Measurements from ENCODE around the gene CLDN19. TPM values are rescaled to one million over a fixed set of nuclear protein-coding genes. Genes with fewer than 3 reads are reported as not detected.

The CLDN19 gene
- not detected in 2 replicates for total RNA-seq

GRCh38 chr1:42739753-42740700, at the start of gene CLDN19:
Gene CLDN19 (minus strand): TSS chr1:42740236. CDS start chr1:42740063, 173 bp downstream.

GRCh38 chr1:42784946-42785693, 45.1 kb upstream of the CLDN19 start, which contains the start of gene TMEM269:
Gene TMEM269 (plus strand): TSS chr1:42784991. CDS start chr1:42789894, 4,903 bp downstream.

GRCh38 chr1:42766741-42767509, 26.9 kb upstream of the CLDN19 start, which contains the start of the genes C1orf50 and P3H1:
Gene C1orf50 (plus strand): TSS chr1:42767249. CDS start chr1:42767312, 63 bp downstream.
Gene P3H1 (minus strand): TSS chr1:42767028. CDS start chr1:42766971, 57 bp downstream.

Other genes with a start within 250 kb of the CLDN19 start
- 53.5 and 55.1 TPM in 2 replicates for gene PPIH, start 81.8 kb downstream of the CLDN19 start, total RNA-seq
- gene YBX1, start 57.8 kb downstream of the CLDN19 start, total RNA-seq = 788 and 803 TPM in 2 replicates
- gene P3H1, start 26.8 kb upstream of the CLDN19 start, total RNA-seq = 107 and 149 TPM in 2 replicates
- gene C1orf50, start 27.0 kb upstream of the CLDN19 start, total RNA-seq = 4.8 and 6.5 TPM in 2 replicates
- gene TMEM269, start 44.8 kb upstream of the CLDN19 start, total RNA-seq = 0.13 TPM in 1 of 2 replicates, not detected in the other
- 7.0 and 7.8 TPM in 2 replicates for gene ERMAP, start 76.9 kb upstream of the CLDN19 start, total RNA-seq
- 12.2 and 14.8 TPM in 2 replicates for gene SVBP, start 77.2 kb upstream of the CLDN19 start, total RNA-seq
- 5.7 and 6.2 TPM in 2 replicates for gene ZNF691, start 106.4 kb upstream of the CLDN19 start, total RNA-seq
- gene SLC2A1, start 218.6 kb upstream of the CLDN19 start, total RNA-seq = 58.2 and 58.4 TPM in 2 replicates

Data from thoracic aorta endothelial cell (primary cell).